Common myeloid progenitor, CD34-positive (primary cell): ENCODE data around the gene SLC18B1.
A peak's percentile ranks its signal among the peaks of the same experiment; 100 is the strongest.

Source experiments
- CTCF ChIA-PET: fragments of 350-600 bp; sonication (Branson Sonifier 250); formaldehyde crosslinking; loops from one replicate; lab custom pipeline; 2021; ENCODE audit warnings: antibody characterized with exemption; lab: Charles Lee
- POLR2A ChIA-PET: fragments of 350-600 bp; sonication (Branson Sonifier 250); formaldehyde crosslinking; loops from one replicate; lab custom pipeline; 2021; ENCODE audit warnings: antibody characterized with exemption; lab: Charles Lee
- DNase-seq, 3 donors: peaks; one replicate each; pipeline versions ENCODE4 v3.0.0 to v3.0.0-alpha.2; 2013
- H3K27ac ChIP-seq, 2 experiments: 1 replicate in 1 of 2; 2 replicates in 1 of 2; pipeline ENCODE4 v1.7.0; 2013; ENCODE audit warnings: inconsistent platforms in 2 of 2, low read length in 2 of 2, mild to moderate bottlenecking in 2 of 2, low read depth in 1 of 2, moderate library complexity in 1 of 2; ENCODE audit not compliant: severe bottlenecking in 2 of 2, insufficient read depth in 1 of 2, poor library complexity in 1 of 2
- H3K27me3 ChIP-seq, 5 experiments: replicated peaks in 2 of 5; 1 replicate in 3 of 5; 2 replicates in 2 of 5; pipeline versions ENCODE4 v1.6.1 to v1.7.0; 2013; ENCODE audit warnings: low read length in 4 of 5, mild to moderate bottlenecking in 2 of 5, moderate library complexity in 2 of 5, inconsistent platforms in 1 of 5; ENCODE audit not compliant: insufficient read depth in 5 of 5, control insufficient read depth in 4 of 5
- H3K36me3 ChIP-seq, 4 experiments: 1 replicate in 2 of 4; 2 replicates in 2 of 4; pipeline versions ENCODE4 v1.6.1 to v1.7.0; 2013; ENCODE audit warnings: low read length in 3 of 4, control low read depth in 1 of 4, mild to moderate bottlenecking in 1 of 4; ENCODE audit not compliant: control insufficient read depth in 4 of 4, insufficient read depth in 4 of 4
- H3K4me1 ChIP-seq, 4 experiments: 1 replicate in 3 of 4; 2 replicates in 1 of 4; pipeline versions ENCODE4 v1.6.1 to v1.7.1; 2013; ENCODE audit warnings: low read length in 3 of 4, mild to moderate bottlenecking in 3 of 4, control low read depth in 1 of 4, inconsistent platforms in 1 of 4, moderate library complexity in 1 of 4; ENCODE audit not compliant: control insufficient read depth in 4 of 4, insufficient read depth in 4 of 4; ENCODE audit errors: control extremely low read depth in 1 of 4
- H3K4me3 ChIP-seq, 7 experiments: 1 replicate in 4 of 7; 2 replicates in 3 of 7; pipeline versions ENCODE4 v1.5.1 to v1.7.0; 2013; ENCODE audit warnings: mild to moderate bottlenecking in 7 of 7, low read length in 6 of 7, moderate library complexity in 6 of 7, inconsistent platforms in 2 of 7, low read depth in 2 of 7, control low read depth in 1 of 7; ENCODE audit not compliant: insufficient read depth in 4 of 7, control insufficient read depth in 1 of 7; ENCODE audit errors: extremely low read depth in 1 of 7
- H3K9me3 ChIP-seq, 5 experiments: 1 replicate in 4 of 5; 2 replicates in 1 of 5; pipeline versions ENCODE4 v1.6.1 to v1.7.1; 2013; ENCODE audit warnings: low read length in 4 of 5, mild to moderate bottlenecking in 2 of 5, inconsistent platforms in 1 of 5, low read depth in 1 of 5, moderate library complexity in 1 of 5; ENCODE audit not compliant: control insufficient read depth in 4 of 5, insufficient read depth in 2 of 5; ENCODE audit errors: control extremely low read depth in 1 of 5
- WGBS: methylation state at CpG from one replicate; pipeline ENCODE4 v1.1.5; 2013; ENCODE audit not compliant: insufficient coverage; 5-methylcytosine and 5-hydroxymethylcytosine counted together

Gene SLC18B1

GRCh38 chr6:132734694-132735236, 63.7 kb downstream of the SLC18B1 start:
- POLR2A ChIA-PET: no interaction called here

GRCh38 chr6:132733814-132734213, 64.6 kb downstream of the SLC18B1 start:
- DNase-seq: no peak
- peaks cover 0 to 2% (median 0%) of the 10 kb centered on the region in 5 experiments for H3K9me3 ChIP-seq
- peaks cover 0 to 16% (median 3%) of the 10 kb centered on the region in 4 experiments for H3K4me1 ChIP-seq
- CTCF ChIA-PET: interaction anchor here (0.6 to 3.7 kb wide), 4 partner anchors 10 to 97 kb away, joined by 3 to 15 read pairs (median 4); no protein-coding TSS in a partner anchor
- POLR2A ChIA-PET: no interaction called here
- H3K27me3 ChIP-seq: no peaks in the 10 kb centered on the region
- WGBS: no CpG with 5 or more reads among the region's 1 CpG
- peak overlapping the region in 1 of 7 experiments; percentile 58 for H3K4me3 ChIP-seq
- no peaks in the 10 kb centered on the region for H3K36me3 ChIP-seq
- H3K27ac ChIP-seq: no peak overlapping the region

More at GRCh38 chr6:132734694-132735236, 63.7 kb downstream of the SLC18B1 start:
- Histone ChIP-seq H3K9me3 (peaks cover 0 to 2% (median 0%) of the 10 kb centered on the region in 5 experiments), H3K4me1 (peaks cover 0 to 16% (median 3%) of the 10 kb centered on the region in 4 experiments), H3K4me3 (peak overlapping the region in 1 of 7 experiments; percentile 58), H3K36me3 (no peaks in the 10 kb centered on the region), H3K27me3 (no peaks in the 10 kb centered on the region), H3K27ac (no peak overlapping the region)
- DNase-seq: peak in 2 of 3 donors; percentile 38 to 45
- CTCF ChIA-PET: interaction anchor here (1.2 to 3.7 kb wide), 3 partner anchors 11 to 33 kb away, joined by 3 to 15 read pairs (median 6); no protein-coding TSS in a partner anchor
- no CpG with 5 or more reads among the region's 3 CpGs for WGBS

- Histone ChIP-seq H3K4me3 (peak overlapping the region in 1 of 7 experiments; percentile 58), H3K27me3 (no peaks in the 10 kb centered on the region), H3K9me3 (peaks cover 0 to 2% (median 0%) of the 10 kb centered on the region in 5 experiments), H3K36me3 (no peaks in the 10 kb centered on the region), H3K4me1 (peaks cover 0 to 16% (median 3%) of the 10 kb centered on the region in 4 experiments), H3K27ac (no peak overlapping the region)
- DNase-seq: peak in 2 of 3 donors; percentile 28 to 59
- ChIA-PET CTCF (no interaction called here), POLR2A (no interaction called here)
- WGBS: 100% methylated on average over 1 of the region's 2 CpGs
Measured at GRCh38 chr6:132733283-132733682, 65.2 kb downstream of the SLC18B1 start.

DNA sequence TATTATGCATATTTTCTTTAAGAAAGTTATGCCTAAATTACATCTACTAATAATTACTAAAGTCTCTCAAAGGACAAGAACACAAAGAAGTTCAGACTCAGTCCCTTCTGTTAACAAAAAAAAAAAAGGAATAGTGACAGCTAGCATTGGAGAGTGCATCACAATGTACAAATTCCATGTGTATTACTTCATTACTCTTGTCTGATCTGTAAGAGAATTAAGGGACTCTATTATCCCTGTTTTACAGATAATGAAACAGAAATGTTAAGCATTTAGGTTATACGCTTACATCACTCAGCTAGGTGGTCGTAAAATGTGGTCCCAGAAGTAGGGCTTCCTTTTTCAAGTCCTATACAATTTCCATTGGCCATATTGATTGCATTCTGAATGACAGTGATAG, 67.4 kb downstream of the SLC18B1 start:
- H3K9me3 ChIP-seq: peaks cover 0 to 2% (median 0%) of the 10 kb centered on the region in 5 experiments
- ChIA-PET CTCF (interaction anchor here (1.1 to 1.7 kb wide), 2 partner anchors 33 to 200 kb away, joined by 3 read pairs; no protein-coding TSS in a partner anchor), POLR2A (no interaction called here)
- H3K36me3 ChIP-seq: no peaks in the 10 kb centered on the region
- no peak for DNase-seq
- no peak overlapping the region for H3K27ac ChIP-seq
- no peak overlapping the region for H3K4me3 ChIP-seq
- WGBS: 100% methylated on average over 2 of the region's 2 CpGs
- H3K4me1 ChIP-seq: peaks cover 0 to 13% (median 3%) of the 10 kb centered on the region in 4 experiments
- H3K27me3 ChIP-seq: no peaks in the 10 kb centered on the region

DNA sequence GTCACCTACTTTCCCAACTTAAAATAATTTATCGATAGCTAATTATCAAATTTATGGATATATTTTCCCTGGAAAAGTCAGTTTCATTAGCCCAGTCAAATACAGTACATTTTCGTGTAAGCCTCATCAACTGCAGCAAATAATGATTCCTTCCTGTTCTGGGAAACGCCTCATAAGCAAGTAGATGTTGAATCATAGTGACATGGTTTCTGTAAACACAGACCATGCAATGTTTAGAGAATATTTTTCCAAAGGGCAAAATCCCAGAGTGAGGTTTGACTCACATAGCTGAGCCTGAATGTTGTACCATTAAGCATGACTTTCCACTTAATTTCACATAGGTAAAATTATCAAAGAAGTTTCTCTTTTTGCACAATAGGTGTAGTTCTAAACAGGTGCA, 67.9 kb downstream of the SLC18B1 start:
- 33% methylated on average over 1 of the region's 3 CpGs for WGBS
- no peaks in the 10 kb centered on the region for H3K36me3 ChIP-seq
- POLR2A ChIA-PET: no interaction called here
- no peaks in the 10 kb centered on the region for H3K27me3 ChIP-seq
- no peak overlapping the region for H3K27ac ChIP-seq
- H3K4me1 ChIP-seq: peaks cover 0 to 17% (median 3%) of the 10 kb centered on the region in 4 experiments
- CTCF ChIA-PET: interaction anchor here (1.1 to 3.0 kb wide), 4 partner anchors 15 to 200 kb away, joined by 3 to 11 read pairs (median 3); no protein-coding TSS in a partner anchor
- no peak for DNase-seq
- H3K4me3 ChIP-seq: no peak overlapping the region
- H3K9me3 ChIP-seq: peaks cover 0 to 2% (median 0%) of the 10 kb centered on the region in 5 experiments

DNA sequence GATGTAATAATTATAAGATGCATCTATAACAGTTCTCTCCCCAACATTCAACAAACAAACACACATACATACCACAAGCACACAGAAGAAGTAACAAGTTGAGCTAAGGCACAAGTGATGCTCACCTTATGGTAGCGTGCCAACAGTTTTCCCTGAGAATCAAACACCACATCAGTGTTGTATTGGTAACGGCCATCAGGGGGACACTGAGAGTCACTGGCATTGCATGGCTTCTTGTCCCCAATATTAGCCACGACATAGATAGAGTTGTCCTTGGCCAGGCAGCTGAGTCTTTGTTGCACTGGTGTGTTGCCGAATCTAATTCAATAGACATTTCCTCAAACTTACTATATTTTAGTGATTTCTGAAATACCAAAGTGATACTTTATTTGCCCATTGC, 69.8 kb downstream of the SLC18B1 start:
- peaks cover 0 to 13% (median 1%) of the 10 kb centered on the region in 4 experiments for H3K4me1 ChIP-seq
- no peak overlapping the region for H3K4me3 ChIP-seq
- DNase-seq: no peak
- ChIA-PET CTCF (interaction anchor here (0.6 to 3.0 kb wide), 10 partner anchors 9 to 518 kb away, joined by 3 to 11 read pairs (median 3); no protein-coding TSS in a partner anchor), POLR2A (no interaction called here)
- no peak overlapping the region for H3K27ac ChIP-seq
- 93% methylated on average over 4 of the region's 4 CpGs for WGBS
- H3K27me3 ChIP-seq: no peaks in the 10 kb centered on the region
- H3K36me3 ChIP-seq: no peaks in the 10 kb centered on the region
- H3K9me3 ChIP-seq: peaks cover 0 to 2% (median 0%) of the 10 kb centered on the region in 5 experiments

DNA sequence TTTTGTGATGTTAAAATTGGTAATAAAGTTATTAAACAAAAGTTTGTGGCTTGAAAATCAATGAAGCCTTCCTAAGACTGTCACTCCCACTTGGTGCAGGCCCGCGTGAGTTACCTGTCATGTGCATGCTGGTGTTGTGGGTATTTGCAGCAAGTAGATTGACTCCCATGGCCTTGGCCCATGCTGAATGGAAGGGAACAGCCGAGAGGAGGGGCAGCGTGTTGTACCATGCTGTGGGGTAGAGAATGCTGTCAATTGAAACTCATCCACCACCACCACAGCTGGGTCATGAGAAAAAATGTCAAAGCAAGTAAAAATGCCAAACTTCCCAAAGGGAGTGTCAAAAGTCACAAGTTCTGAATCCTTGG, 71.8 kb downstream of the SLC18B1 start:
- ChIA-PET CTCF (no interaction called here), POLR2A (no interaction called here)
- Histone ChIP-seq H3K27ac (no peak overlapping the region), H3K4me1 (peaks cover 0 to 13% (median 1%) of the 10 kb centered on the region in 4 experiments), H3K27me3 (no peaks in the 10 kb centered on the region), H3K36me3 (no peaks in the 10 kb centered on the region), H3K9me3 (no peaks in the 10 kb centered on the region), H3K4me3 (no peak overlapping the region)
- WGBS: no CpG with 5 or more reads among the region's 4 CpGs
- no peak for DNase-seq
